Upper lobe of right lung (tissue), 1 donor: ENCODE data around the gene IFITM1. TPM values are rescaled to one million over a fixed set of nuclear protein-coding genes. Genes with fewer than 3 reads are reported as not detected.

Experiments
- ATAC-seq: fragments of 200-7000 bp; cut with Tn5 transposase; one replicate; pipeline ENCODE4 v1.9.1; 2020; ENCODE audit warnings: mild to moderate bottlenecking, moderate library complexity
- DNase-seq: peaks from one replicate; pipeline ENCODE4 v3.0.0-alpha.2; 2020
- H3K27ac ChIP-seq: fragments of 200-600 bp; one replicate; pipeline ENCODE4 v1.8.0; 2022
- H3K27me3 ChIP-seq: fragments of 200-600 bp; one replicate; pipeline ENCODE4 v1.8.0; 2022; ENCODE audit warnings: mild to moderate bottlenecking
- H3K36me3 ChIP-seq: fragments of 200-600 bp; one replicate; pipeline ENCODE4 v1.8.0; 2022
- H3K4me1 ChIP-seq: fragments of 200-600 bp; one replicate; pipeline ENCODE4 v1.8.0; 2022
- H3K4me3 ChIP-seq: fragments of 200-600 bp; one replicate; pipeline ENCODE4 v1.8.0; 2022; ENCODE audit warnings: mild to moderate bottlenecking
- H3K9me3 ChIP-seq: fragments of 200-600 bp; one replicate; pipeline ENCODE4 v1.8.0; 2022
- intact Hi-C: fragments of 100-400 bp; cut with DNase I; formaldehyde crosslinking; loops from one replicate; pipeline ENCODE4 v1.11.0; 2022
- total RNA-seq: library from RNA; stranded (reverse); fragmentation: NEBNext Ultra II Directional; extraction: Animal tissue kit (Norgen Biotek cat#: 25700); gene quantifications from one replicate; pipeline ENCODE4 v1.2.1, GENCODE V29; 2021
- TF ChIP-seq, protein P1 (sequence below): fragments of 200-600 bp; IDR thresholded peaks from one replicate; pipeline ENCODE4 v1.8.0; 2022; ENCODE audit warnings: antibody characterized with exemption
- donor health status: DM: no; HTN: yes; CAD: no; lungs with severe emphysema.

Gene IFITM1
- total RNA-seq, 1 donor from 2014 or later: 128 TPM

DNA sequence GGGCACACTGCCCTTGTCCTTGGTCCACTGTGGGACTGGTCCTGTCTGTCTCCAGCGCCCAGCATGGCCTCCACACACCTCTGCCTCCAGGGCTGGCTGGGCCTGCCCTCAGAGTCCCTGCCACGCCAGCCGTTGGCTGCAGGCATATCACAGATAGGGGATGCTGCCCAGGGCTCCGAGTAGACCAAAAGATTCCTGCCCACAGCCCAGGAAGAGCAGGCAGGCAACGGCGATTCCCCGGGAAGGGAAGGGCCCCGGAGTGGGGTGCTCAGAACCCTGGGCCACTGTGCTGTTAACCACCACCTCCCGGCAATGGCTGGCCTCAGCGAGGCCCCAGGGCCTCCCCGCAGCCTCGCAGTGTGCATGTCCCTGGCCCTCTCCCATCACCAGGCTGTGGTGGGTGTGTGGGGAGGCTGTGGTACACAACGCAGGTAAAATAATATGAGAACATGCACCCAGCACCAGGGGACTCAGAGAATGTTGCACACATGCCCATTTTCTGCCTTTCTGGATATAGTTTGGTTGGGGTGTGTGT lies 16.7 kb upstream of the IFITM1 start:
- H3K36me3 ChIP-seq: peaks cover 4% of the 10 kb centered on the region
- intact Hi-C loops: no loop called here
- peaks cover 11% of the 10 kb centered on the region for H3K4me1 ChIP-seq
- DNase-seq (peak; percentile 60), ATAC-seq (peak; percentile 1)
- H3K27ac ChIP-seq: no peak overlapping the region
- no peaks in the 10 kb centered on the region for H3K9me3 ChIP-seq
- peaks cover 12% of the 10 kb centered on the region for H3K27me3 ChIP-seq
- H3K4me3 ChIP-seq: no peak overlapping the region
- TF ChIP-seq, protein P1, sequence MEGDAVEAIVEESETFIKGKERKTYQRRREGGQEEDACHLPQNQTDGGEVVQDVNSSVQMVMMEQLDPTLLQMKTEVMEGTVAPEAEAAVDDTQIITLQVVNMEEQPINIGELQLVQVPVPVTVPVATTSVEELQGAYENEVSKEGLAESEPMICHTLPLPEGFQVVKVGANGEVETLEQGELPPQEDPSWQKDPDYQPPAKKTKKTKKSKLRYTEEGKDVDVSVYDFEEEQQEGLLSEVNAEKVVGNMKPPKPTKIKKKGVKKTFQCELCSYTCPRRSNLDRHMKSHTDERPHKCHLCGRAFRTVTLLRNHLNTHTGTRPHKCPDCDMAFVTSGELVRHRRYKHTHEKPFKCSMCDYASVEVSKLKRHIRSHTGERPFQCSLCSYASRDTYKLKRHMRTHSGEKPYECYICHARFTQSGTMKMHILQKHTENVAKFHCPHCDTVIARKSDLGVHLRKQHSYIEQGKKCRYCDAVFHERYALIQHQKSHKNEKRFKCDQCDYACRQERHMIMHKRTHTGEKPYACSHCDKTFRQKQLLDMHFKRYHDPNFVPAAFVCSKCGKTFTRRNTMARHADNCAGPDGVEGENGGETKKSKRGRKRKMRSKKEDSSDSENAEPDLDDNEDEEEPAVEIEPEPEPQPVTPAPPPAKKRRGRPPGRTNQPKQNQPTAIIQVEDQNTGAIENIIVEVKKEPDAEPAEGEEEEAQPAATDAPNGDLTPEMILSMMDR: no peak

DNA sequence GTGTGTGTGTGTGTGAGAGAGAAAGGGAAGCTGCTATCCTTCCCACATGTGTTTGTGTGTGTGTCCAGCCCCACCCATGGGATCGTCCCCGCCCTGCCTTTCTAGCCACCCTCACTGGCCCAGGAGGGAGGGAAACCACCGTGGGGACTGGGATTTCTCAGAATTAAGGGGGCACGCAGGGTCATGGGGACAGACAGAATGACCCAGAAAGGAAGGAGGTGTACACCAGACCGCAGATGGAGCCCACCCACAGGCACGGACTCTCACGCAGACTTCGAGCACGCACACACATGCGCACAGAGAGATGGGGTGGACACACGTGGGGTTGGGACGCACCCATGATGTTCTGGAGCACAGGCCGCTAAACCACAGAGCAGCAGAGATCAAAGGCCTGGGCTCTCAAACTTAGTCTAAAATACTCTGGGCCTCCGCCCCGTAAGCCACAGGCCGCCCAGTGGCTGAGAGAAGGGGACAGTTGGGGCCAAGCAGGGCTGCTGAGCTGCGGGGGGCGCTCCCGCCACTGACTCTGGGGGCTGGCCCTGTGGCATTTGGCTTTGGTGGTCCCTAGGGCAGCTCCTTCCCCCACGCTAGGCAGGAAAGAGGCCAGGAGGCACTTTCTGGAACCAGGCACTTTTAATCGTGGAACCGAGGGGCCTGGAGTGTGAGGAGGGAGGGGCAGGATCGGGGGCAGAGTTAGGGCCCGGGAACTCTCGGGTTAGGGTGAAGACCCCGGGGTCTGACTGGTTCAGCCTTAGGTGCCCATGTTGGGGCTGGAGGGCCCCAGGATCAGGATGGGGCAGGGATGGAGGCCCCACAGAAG lies 16.0 kb upstream of the IFITM1 start:
- TF ChIP-seq, protein P1: no peak
- intact Hi-C loops: no loop called here
- no peaks in the 10 kb centered on the region for H3K9me3 ChIP-seq
- peaks cover 12% of the 10 kb centered on the region for H3K27me3 ChIP-seq
- H3K36me3 ChIP-seq: peaks cover 4% of the 10 kb centered on the region
- H3K4me1 ChIP-seq: peaks cover 11% of the 10 kb centered on the region
- peak; percentile 63 for DNase-seq
- no peak overlapping the region for H3K4me3 ChIP-seq
- H3K27ac ChIP-seq: no peak overlapping the region
- ATAC-seq: peak; percentile 53

DNA sequence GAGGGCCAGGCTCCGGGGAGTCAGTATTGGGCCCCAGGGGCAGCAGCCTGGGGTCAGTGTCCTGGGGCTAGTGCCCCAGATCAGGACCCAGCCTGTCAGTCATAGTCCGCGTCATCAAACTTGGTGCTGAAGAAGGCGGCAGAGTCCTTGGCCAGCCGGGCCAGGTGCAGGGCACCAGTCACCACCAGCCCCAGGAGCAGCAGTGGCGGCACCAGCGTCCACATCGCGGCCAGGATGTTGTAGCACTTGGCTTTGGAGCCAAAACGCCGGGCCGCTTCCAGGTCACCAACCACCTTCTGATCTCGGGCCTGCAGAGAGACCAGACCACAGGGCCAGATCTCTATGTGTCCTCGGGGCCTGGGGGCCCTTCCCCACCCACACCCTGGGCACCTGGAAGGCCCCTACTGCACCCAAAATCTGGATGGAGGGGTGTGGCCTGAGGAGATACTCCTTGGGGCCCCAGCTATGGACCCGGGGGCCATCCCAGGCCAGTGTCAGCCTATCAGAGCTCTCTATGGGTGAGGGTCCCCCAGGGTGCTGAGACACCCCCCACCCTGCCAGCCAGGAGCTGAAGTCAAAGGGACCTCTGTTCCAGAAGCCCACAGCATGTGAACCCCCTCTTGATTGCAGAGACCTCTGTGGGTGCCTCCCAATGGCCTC lies 15.3 kb upstream of the IFITM1 start:
- TF ChIP-seq, protein P1: no peak
- intact Hi-C loops: no loop called here
- no peak for ATAC-seq

DNA sequence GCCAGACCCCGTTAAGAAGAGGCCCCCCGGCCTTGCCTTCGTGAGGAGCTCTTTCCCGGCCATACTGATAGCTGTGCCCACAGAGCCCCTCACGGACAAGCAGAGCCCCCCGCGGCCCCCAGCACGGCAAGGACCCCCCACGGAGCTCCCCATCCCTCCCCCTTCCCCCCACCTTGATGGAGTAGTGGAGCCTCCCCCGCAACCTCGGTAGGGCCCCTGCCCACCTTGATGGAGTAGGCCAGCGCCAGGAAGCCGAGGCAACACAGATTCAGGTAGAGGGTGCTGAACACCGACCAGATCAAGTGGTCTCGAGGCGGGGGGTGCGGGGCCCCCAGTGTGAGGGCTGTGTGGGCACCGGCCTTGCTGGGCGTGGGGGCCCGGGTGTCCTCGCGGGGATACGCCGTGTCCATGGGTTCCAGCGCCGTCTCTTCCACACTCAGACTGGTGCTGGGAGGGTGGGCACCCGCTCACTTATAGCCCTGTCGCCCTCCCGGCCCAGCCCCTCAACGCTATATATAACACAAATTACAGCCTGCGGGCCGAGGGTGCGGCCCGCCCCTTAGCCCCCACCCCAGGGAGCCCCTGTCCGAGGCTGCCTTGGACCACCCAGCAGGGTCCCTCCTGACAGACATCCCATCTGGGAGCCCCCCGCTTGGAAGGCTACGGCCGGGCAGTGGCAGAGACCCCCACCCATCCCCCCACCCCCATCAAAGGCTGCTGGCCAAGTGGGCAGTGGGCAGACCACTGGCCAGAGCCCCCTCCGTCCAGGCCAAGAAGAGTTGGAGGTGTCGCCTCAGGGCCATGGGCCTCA lies 14.6 kb upstream of the IFITM1 start, which contains the start of gene IFITM5:
IFITM5 (minus strand) TSS at position 446 of the 811 bp plus-strand sequence; CDS start at position 410, 36 bp downstream.
- Histone ChIP-seq H3K27ac (no peak within 1 kb of the TSS), H3K9me3 (no peaks in the 10 kb centered on the region), H3K4me1 (peaks cover 11% of the 10 kb centered on the region), H3K36me3 (no peaks in the 10 kb centered on the region), H3K4me3 (no peak within 1 kb of the TSS), H3K27me3 (peaks cover 12% of the 10 kb centered on the region)
- no peak for ATAC-seq
- TF ChIP-seq, protein P1: no peak
- DNase-seq: peak; percentile 64
- intact Hi-C loops: no loop called here

More for the DNA sequence above, 15.3 kb upstream of the IFITM1 start:
- Histone ChIP-seq H3K4me1 (peaks cover 11% of the 10 kb centered on the region), H3K4me3 (no peak overlapping the region), H3K27ac (no peak overlapping the region), H3K36me3 (peaks cover 4% of the 10 kb centered on the region), H3K27me3 (peaks cover 12% of the 10 kb centered on the region), H3K9me3 (no peaks in the 10 kb centered on the region)
- DNase-seq: peak; percentile 64
